K562 treated with DMSO at 1 percent for 4 hours (cell line): ENCODE results near the gene PDE5A. TPM values are rescaled to one million over a fixed set of nuclear protein-coding genes. Genes with fewer than 3 reads are reported as not detected.

ENCODE experiments used
- total RNA-seq: library from RNA; unstranded; fragments of 300-600 nt; gene quantifications from 2 replicates; pipeline ENCODE4 v1.2.3, GENCODE V29; 2022; ENCODE audit not compliant: insufficient read depth

Gene PDE5A
- total RNA-seq = 0.12 TPM in 1 of 2 replicates, not detected in the other

DNA sequence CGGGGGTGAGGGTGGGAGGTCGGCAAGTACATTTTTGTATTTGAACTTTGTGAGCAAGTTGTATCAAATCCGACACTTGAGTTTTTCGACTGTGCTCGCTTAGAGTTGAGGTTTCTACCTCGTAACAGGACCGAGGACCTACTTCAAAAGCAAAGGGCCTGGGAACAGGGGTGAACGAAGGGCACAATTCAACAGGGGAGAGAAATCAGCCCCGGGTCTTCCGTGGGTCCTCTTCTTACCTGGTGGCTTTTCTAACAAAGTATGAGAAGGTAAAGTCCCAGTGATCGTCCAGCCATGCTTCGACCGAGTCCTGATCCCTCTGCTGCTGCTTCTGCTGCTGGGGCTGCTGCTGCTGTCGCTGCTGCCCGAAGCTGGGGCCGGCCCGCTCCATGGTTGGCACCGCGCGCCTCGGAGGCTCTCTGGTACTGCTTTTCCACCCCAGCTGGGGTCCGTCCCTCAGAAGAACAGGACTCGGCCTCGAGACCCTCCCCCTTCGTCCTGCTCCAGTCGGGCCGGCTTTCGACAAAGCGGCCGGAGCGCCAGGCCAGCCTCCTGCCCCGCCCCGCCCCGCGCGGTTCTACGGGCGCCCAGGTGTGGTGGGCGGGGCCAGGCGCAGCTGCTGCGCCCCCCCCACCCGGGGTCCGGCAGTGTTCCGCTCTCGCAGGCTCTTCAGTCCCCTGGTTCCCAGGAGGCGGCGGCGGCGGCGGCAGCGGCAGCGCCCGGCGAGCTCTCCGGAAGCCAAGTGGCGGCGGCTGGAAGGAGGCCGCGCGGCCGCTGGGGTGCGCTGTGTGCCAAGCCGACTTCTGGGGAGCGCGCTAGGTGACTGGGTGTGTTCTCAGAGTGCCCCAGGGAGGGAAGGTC lies at the start of gene PDE5A:
Gene PDE5A (minus strand): TSS at position 524 of the 861 bp plus-strand sequence. CDS start 133 bp downstream, at position 391.

